ENCODE results near the gene RIOX2.
"Not testable (repeated sequence)": the region's sequence is repeated elsewhere in the genome, so short reads cannot be mapped to it uniquely, and the experiment has no call there.

RIOX2 gene

DNA sequence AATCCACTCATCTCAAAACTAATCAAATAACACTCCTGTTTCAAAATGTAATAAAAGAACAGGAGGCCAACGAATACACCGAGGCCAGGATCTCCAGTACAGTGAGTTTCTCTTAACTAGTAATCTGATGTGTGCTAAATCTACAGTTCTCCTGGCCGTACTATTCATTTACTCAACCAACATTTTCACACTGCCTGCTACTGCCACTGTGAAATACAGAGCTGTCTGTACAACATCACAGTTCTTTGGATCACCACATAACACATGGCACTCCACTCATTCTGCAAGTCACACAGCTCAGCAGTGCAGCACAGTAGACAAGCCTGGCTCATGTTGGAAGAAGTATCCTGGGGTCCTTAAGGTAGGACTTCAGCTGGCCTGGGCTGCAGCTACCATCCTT, 21.9 kb downstream of the RIOX2 start:
- no peak for DNase-seq

DNA sequence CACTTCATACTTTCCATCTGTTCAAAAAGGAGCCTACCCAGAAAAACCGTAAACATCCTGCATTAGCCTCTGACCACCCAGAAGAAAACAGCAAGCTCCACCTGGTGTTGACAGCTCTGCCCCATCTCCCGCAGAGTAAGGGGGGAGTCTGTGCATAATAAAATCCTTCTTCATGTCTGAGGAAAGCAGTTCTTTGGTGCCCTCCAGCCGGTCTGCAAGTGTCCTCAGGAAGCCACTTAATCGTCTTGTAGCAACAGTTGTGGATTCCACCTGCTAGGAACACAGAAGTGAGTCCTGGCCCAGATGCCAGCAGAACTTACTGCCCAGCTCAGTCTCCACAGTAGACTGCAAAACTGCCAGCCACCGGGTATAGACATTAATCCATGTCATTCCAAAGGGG, 22.5 kb downstream of the RIOX2 start:
- no peak for DNase-seq

DNA sequence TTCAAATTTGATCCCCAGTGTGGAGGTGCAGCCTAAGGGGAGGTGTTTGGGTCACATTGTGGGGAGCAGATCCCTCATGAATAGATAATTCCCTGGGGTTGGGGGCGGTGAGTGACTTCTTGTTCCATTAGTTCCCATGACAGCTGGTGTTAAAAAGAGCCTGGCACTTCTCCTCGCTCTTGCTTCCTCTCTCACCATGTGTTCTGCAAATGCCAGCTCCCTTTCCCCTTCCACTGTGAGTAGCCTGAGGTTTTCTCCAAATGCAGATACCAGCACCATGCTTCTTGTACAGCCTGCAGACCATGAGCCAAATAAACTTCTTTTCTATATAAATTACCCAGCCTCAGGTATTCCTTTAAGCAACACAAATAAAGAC, 23.1 kb downstream of the RIOX2 start:
- DNase-seq: no peak

DNA sequence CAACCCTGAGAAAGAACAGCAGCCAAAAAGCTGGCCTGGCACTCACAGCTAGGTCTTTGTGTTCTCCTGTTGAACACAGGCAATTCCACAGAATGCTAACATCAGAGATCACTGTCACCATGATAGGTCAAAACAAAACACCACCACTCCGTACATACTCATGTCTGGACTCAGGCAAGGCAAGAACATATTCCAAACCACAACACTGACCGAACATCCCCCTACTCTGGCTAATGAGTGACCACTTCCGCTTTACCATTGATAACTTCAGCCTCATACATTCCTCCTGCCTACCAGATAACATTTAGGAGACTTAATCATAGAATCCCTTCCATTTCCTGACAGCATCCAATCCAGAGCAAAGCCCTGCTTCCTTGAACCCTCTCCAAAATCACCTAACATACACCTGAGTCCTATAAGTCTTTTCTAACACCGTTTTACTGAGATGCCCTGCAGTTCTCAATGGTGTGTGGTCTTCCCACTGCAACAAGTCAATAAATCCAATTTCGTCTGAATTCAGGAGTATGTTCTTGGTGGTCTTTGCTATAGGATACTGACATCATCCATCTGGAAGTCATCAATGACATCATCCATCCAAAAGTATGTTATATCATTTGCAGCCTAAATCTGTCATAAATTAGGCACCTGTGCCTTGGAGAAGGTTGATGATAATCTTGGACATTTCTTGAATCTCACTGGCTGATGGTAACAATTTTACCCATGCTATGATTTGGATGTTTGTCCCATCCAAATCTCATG, 23.7 kb downstream of the RIOX2 start:
- DNase-seq: no peak

DNA sequence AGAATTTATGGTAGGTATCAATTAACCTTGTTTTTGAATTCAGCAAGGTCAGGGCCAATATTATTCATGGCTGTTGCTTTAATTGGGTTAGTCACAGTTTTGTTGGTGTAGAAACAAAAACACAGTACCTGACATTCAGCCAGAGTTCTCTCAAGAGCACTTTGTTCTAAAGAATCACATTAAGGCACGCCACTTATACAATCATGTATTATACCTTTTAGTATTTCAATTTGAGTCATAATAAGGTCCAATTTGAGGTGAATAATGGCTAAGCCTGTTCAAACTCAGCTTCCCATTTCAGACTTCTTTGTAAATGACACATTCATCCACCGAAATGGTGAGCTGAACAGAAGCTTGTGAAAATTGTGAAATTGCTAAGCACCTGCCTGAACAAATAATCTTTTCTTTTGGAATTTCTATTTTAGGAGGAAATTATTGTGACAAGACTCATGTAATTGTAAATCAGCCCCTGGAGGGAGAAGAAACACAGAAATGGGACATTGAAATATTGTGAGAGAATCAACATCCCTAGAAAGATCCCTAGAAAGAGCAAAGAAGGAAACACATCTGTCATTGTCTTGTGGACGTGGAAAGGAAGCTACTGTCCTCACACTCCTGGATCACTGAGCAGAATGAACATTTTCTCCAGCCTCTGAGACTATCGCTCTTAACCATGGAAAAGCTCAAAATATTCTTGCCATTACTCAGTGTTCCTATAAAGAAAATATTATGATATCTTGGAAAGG, 29.3 kb downstream of the RIOX2 start:
- no peak for DNase-seq

DNA sequence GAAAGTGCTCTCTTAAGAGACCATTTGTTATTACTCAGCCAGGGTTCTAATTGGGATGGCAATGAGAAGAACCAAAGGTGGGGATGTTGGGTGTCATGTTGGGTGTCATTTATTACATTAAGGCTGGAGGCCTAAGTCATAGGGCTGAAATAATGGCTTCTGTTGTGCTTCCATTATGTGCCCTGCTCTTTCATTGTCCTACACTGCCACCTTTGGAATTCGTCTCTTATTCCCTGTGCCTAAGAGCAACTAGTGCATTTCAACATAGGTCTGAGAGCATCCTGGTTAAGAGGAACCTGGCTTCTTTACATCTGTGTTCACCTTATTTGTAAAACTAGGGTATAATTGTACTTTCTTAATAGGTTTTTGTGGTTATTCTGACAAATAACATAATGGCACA, 32.2 kb downstream of the RIOX2 start:
- no peak for DNase-seq

DNA sequence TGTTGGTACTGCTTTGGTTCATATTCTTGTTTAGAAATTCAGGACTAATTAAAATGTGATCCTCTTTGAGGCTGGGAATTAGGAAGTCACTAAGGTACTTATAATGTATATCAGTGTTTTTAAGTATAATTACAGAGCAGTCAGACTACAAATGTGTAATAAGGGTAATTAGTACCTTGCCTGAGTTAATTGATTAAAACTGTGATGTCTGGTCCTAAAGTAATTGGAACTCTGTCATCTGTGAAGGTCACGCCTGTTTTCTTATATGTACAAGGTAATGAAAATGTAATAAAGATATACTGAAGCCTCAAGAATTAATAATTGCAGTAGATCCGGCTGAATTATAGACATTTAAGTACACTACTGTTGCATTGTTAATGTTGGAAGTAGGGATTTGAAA, 32.8 kb downstream of the RIOX2 start:
- no peak for DNase-seq

DNA sequence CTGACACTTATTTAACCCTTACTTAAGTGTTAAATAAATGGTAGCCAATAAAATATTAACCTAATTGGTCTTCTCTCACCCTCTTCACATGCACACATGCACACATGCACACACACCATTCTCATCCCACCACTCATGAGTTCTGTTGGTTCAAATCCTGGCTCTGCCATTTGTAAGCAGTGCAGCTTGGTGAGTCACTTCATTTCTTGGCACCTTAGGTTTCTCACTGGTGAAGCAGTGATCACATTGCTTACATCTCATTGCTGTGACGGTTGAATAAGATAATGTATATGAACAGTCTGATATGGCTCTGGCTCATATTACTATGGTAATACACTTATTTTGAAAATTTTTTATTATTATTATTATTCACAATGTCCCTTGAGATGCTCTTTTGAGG, 33.8 kb downstream of the RIOX2 start:
- DNase-seq: no peak

DNA sequence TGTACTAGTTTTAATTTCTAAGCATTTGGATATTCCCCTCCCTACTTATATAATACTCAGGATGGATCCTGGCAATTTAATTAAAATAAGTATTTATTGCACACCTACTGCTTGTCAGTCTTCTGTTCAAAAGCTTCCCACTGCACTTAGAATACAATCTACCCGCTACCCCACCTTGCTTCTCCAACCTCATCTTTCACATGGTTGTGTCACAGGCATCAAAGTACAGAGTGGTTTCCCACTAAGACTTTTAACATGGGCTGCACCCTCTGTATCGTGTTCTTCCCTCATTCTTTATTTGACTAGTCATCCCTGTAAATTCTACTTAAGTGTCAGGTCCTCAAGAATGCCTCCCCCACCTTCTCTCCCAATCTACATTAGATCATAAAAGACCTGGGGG, 35.0 kb downstream of the RIOX2 start:
- DNase-seq: no peak

DNA sequence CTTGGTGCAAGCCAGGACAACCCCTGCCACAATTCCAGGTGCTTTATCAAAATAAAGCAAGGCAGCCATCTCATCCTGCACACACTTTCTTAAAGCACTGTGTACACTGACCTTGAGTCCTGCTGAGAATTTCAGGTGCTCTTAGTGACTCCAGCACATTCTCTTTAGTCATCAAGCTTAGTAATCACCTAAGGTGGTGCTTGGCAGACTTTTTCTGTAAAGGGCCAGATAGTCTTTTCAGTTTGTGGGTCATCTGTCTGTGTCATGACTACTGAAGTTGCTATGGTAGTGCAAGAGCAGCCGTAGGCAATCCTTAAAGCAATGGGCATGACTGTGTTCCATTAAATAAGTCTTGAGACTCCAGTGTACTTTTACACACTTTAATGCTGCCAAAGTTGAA, 36.4 kb downstream of the RIOX2 start:
- DNase-seq: no peak

DNA sequence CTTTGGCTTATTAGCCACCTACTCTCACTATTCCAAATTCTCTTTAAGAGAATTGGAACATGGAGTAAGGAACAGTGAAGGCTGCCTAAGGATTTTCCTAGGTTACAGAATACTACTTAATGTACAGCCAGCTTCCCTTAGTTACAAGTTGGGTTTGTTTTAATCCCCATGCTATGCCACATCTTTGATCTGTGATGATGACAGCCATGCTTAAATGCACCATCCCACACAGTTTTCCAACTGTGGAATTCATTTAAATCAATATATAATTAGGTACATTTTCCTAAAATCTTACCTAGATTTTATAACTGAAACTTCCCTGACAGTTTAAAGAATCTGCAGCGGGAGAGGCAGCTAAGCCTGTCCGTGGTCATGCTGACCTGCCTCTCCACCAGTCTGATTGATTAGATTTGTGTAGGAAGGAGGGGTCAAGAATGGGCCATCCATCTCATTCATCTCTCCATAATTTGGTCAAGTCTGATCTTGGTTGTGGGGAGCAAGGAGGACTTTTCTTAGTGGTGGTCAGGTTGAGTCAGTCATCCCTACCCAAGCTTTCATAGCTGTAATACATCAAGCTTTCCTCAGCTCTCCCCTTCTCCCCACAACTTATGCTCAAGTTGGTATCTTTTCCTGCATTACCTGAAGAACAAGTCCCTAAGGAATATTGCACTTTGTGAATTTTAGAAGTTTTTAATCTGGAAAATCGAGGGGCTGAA, 37.1 kb downstream of the RIOX2 start:
- DNase-seq: no peak

DNA sequence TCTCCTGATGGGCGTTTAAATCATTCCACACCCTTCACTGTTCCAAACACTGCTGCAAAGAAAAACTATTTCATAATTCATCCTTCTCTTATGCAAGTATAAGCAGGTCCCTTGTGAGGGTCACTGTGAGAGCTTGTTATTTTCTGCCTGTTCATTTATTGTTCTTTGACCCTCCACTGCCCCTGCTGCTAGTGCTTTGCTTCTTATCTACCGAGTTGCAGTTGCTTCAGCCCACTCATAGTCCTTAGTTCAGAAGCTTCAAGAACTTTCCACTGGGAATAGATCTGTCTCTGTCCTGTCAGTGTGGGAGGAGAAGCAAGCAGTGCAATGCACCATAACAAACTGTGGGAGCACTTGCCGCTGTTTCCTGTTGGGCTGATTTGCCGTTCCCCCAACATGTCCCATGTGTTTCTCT, 39.8 kb downstream of the RIOX2 start:
- DNase-seq: no peak

DNA sequence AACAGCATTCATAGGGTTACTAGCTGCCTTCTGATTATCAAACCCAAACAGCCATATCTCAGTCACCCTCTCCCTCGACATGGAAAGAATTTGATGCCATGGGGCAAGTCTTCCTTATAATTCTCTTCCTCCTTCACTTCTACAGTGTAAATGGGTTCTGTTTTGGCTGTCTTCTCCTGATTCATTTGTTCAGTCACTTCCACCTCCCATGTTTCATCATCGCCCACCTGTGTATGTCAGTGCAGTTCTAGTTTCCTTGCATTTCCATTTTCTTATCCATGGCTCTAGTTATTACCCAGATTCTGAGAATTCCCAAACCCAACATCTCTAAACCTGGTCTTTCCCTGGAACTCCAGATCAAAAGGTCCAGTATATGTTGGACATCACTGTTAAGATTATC, 41.0 kb downstream of the RIOX2 start:
- no peak for DNase-seq

DNA sequence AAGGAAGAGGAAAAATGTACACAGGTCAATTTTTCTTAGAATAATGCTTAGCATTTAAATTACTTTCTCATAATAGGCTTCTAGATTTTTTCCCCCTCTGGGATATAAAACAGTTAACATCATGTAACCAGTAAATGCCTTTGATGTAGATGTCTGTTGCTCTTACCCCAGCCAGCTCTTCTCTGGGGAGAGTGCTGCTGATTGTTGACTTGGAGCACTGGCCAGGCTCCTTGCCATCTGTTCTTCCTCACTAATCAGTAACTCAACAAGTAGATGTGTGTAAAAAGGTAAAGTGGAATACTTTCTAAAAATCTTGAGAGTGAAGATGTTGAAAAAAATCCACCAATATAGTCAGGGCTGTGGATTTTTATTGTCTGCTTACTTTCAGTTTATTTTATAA, 42.2 kb downstream of the RIOX2 start:
- DNase-seq: no peak

DNA sequence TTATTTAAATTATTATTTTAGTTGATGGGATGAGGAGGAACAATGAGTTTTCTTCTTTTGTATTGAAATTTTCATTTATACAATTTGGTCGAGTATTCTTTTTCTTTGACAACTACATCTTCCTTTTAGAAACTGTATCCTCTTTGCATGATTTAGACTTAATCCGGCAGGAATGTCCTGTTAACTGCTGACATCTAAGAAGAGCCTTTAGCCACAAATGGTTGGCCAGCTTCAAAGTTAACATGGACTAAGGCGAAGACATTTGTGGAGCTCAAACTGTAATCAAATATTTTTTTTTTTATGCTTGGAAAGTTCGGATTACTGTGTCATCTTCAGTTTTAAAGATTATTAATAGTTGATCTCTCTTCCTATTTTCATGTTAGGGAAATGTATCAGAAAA, 43.2 kb downstream of the RIOX2 start:
- DNase-seq: no peak

DNA sequence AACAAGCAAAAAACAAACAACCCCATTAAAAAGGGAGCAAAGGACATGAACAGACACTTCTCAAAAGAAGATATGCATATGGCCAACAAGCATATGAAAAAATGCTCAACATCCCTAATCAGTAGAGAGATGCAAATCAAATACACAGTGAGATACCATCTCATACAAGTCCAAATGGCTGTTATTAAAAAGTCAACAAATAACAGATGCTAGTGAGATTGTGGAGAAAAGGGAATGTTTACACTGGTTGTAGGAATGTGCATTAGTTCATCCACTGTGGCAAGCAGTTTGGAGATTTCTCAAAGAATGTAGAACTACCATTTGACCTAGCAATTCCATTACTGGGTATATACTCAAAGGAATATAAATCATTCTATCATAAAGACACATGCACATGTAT, 44.5 kb downstream of the RIOX2 start:
- no peak for DNase-seq

DNA sequence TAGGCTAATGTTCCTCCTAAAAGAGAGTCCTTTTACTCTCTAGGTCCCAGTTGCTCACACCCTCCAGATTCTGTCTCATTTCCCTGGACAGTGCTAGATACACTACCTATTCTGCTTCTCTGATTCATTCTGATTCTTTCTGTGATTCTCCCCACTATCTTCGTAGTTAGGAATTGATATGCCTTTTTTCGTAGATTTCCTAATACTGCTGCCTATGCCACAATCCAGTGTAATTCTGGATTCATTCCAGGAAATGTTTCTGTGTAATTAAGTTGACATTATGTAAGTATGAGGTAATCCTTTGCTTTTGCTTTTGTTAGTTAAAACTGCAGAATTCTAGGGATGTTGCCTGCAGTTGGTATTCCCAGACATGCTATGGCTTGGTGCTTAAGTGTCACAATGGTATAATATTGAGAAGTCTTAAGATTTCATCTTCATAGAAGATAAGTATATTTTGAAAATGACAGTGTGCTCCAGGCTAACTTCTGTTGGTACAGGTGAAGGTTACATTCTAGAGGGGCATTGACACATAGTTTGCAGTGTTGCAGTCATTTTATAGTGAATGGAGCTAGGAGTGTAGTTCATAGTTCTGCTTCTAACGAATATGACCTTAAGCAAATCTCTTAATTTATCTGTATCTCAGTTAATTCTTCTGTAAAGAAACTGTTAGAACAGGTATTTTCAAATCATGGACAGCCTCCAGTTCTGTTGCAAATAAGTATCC, 54.3 kb downstream of the RIOX2 start:
- DNase-seq: no peak

DNA sequence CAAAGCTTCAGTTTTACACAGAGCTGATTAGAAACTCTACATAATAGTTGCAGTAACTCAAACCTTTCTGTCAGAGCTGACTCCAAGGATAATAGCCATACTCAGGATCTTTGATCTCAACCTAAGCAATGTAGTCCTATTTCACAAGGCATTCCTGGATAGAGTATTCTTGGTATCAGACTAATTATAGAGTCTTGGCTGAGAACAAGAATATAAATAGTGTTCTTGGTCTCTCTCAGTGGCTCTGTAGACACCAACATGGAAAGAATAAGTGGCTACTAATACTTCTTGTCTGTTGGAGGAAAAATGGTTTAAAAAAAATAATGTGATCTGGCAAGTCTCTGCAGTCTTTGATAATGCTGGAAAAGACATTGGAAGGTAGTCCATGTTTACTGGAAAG, 55.7 kb downstream of the RIOX2 start:
- DNase-seq: no peak

DNA sequence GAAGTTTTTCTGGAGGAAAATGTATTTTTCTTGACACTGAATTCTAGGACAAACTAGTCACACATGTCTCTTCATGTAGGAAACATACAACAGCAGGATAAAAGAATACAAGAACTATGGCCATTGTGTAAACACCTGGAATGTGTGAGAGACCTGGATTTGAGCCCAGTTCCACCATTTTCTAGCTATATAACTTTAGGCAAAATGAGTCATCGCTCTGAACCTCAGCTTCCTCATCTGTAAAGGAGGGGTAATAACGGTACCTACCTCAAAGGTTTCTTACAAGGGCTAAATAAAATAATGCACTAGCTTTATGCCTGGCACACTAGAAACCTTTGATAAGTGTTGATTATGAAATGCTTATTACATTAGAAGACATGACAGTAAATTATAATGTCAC, 57.8 kb downstream of the RIOX2 start:
- DNase-seq: no peak

DNA sequence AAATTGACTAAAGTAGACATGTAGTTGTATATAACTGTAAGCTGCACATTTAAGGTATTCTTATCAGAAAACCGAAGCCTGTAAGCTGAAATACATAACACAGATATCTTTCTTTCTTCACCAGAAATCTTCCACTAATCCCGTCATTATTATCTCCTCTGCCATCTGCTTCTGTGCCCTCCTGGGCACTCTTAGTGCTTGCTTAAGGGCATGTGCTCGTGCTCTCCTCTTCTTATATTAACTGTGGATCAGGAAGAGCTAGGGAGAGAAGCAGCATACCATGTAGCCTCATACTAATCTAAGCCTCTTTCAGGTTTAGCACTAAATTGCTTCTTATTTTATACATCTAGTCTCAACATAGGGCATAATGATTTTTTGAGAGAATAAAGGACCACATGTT, 60.8 kb downstream of the RIOX2 start:
- no peak for DNase-seq

DNA sequence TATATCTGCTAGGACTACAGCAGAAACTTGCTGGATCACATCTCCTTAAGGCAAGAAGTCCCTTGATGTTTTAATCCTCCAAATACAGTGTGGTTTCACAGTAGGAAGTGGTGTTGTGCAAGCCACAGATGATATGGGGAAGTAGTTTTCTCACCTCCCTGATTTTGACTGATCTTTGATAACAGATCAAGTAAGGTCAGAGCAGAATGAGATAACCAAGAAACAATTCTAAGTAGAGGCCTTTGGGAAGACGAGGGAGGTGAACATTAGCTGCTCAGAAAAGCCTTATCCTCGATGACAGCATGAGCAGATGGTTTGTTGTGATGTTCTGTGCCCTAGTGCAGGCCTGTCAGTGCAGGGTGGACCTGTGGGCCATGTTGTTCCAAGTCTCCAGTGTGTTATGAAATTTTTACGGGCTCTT, 61.3 kb downstream of the RIOX2 start:
- DNase-seq: no peak

DNA sequence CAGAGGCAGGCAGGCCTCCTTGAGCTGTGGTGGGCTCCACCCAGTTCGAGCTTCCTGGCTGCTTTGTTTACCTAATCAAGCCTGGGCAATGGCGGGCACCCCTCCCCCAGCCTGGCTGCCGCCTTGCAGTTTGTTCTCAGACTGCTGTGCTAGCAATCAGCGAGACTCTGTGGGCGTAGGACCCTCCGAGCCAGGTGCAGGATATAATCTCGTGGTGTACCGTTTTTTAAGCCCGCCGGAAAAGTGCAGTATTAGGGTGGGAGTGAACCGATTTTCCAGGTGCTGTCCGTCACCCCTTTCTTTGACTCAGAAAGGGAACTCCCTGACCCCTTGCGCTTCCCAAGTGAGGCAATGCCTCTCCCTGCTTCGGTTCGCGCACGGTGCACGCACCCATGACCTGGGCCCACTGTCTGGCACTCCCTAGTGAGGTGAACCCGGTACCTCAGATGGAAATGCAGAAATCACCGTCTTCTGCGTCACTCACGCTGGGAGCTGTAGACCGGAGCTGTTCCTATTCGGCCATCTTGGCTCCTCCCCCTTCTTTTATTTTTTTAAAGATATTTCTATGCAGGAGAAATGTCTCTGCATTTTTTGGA, 61.9 kb downstream of the RIOX2 start:
- DNase-seq: not testable (repeated sequence)

DNA sequence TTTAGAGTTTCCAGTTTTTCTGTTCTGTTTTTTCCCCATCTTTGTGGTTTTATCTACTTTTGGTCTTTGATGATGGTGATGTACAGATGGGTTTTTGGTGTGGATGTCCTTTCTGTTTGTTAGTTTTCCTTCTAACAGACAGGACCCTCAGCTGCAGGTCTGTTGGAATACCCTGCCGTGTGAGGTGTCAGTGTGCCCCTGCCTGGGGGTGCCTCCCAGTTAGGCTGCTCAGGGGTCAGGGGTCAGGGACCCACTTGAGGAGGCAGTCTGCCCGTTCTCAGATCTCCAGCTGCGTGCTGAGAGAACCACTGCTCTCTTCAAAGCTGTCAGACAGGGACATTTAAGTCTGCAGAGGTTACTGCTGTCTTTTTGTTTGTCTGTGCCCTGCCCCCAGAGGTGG, 62.4 kb downstream of the RIOX2 start:
- not testable (repeated sequence) for DNase-seq
